Measurements from ENCODE around the gene ERBB4.

ERBB4 gene

GRCh38 chr2:212538305-212539071, at the start of gene ERBB4:
ERBB4 (minus strand) TSS chr2:212538802; CDS start chr2:212538530, 272 bp downstream.
- TF ChIP-seq GATA3 (IDR thresholded peaks at IDR 0.05; ENCODE audit: low read depth, low read length) (no peak), GATA2 (IDR thresholded peaks at IDR 0.05; ENCODE audit: low read depth, low read length) (no peak)

GRCh38 chr2:212580117-212580516, 41.5 kb upstream of the ERBB4 start:
- TF ChIP-seq GATA2 (IDR thresholded peaks at IDR 0.05; ENCODE audit: low read depth, low read length) (no peak), GATA3 (IDR thresholded peaks at IDR 0.05; ENCODE audit: low read depth, low read length) (no peak)

- TF ChIP-seq GATA2 (IDR thresholded peaks at IDR 0.05; ENCODE audit: low read depth, low read length) = no peak
- TF ChIP-seq GATA3 (IDR thresholded peaks at IDR 0.05; ENCODE audit: low read depth, low read length) = no peak
These were observed 17.7 kb upstream of the ERBB4 start for GRCh38 chr2:212556296-212556695.

GRCh38 chr2:212554233-212554632, 15.6 kb upstream of the ERBB4 start:
- TF ChIP-seq GATA2 (IDR thresholded peaks at IDR 0.05; ENCODE audit: low read depth, low read length) (no peak), GATA3 (IDR thresholded peaks at IDR 0.05; ENCODE audit: low read depth, low read length) (no peak)

GRCh38 chr2:212549941-212550340, 11.3 kb upstream of the ERBB4 start:
- TF ChIP-seq GATA2 (IDR thresholded peaks at IDR 0.05; ENCODE audit: low read depth, low read length) (no peak), GATA3 (IDR thresholded peaks at IDR 0.05; ENCODE audit: low read depth, low read length) (no peak)

- TF ChIP-seq GATA3 (IDR thresholded peaks at IDR 0.05; ENCODE audit: low read depth, low read length) = no peak
- no peak for TF ChIP-seq GATA2 (IDR thresholded peaks at IDR 0.05; ENCODE audit: low read depth, low read length)
These were observed 10.9 kb upstream of the ERBB4 start for GRCh38 chr2:212549463-212549862.

- TF ChIP-seq GATA2 (IDR thresholded peaks at IDR 0.05; ENCODE audit: low read depth, low read length) (no peak), GATA3 (IDR thresholded peaks at IDR 0.05; ENCODE audit: low read depth, low read length) (no peak)
These were observed 9.8 kb upstream of the ERBB4 start for GRCh38 chr2:212548455-212548819.

- no peak for TF ChIP-seq GATA3 (IDR thresholded peaks at IDR 0.05; ENCODE audit: low read depth, low read length)
- no peak for TF ChIP-seq GATA2 (IDR thresholded peaks at IDR 0.05; ENCODE audit: low read depth, low read length)
These were observed 9.3 kb upstream of the ERBB4 start for GRCh38 chr2:212547716-212548454.

- TF ChIP-seq GATA2 (IDR thresholded peaks at IDR 0.05; ENCODE audit: low read depth, low read length) (no peak), GATA3 (IDR thresholded peaks at IDR 0.05; ENCODE audit: low read depth, low read length) (no peak)
These were observed 8.1 kb upstream of the ERBB4 start for GRCh38 chr2:212546669-212547068.

GRCh38 chr2:212540341-212540740, 1.7 kb upstream of the ERBB4 start:
- no peak for TF ChIP-seq GATA2 (IDR thresholded peaks at IDR 0.05; ENCODE audit: low read depth, low read length)
- TF ChIP-seq GATA3 (IDR thresholded peaks at IDR 0.05; ENCODE audit: low read depth, low read length) = no peak

GRCh38 chr2:212539072-212539880, 674 bp upstream of the ERBB4 start:
- no peak for TF ChIP-seq GATA2 (IDR thresholded peaks at IDR 0.05; ENCODE audit: low read depth, low read length)
- no peak for TF ChIP-seq GATA3 (IDR thresholded peaks at IDR 0.05; ENCODE audit: low read depth, low read length)

- TF ChIP-seq GATA2 (IDR thresholded peaks at IDR 0.05; ENCODE audit: low read depth, low read length) = no peak
- no peak for TF ChIP-seq GATA3 (IDR thresholded peaks at IDR 0.05; ENCODE audit: low read depth, low read length)
These were observed 787 bp downstream of the ERBB4 start for GRCh38 chr2:212537726-212538304.

- TF ChIP-seq GATA3 (IDR thresholded peaks at IDR 0.05; ENCODE audit: low read depth, low read length) (no peak), GATA2 (IDR thresholded peaks at IDR 0.05; ENCODE audit: low read depth, low read length) (no peak)
These were observed 1.5 kb downstream of the ERBB4 start for GRCh38 chr2:212536817-212537725.

Data from SH-SY5Y (cell line).